Stomach (tissue), 9 donors: ENCODE data around the gene SPATS2. TPM values are rescaled to one million over a fixed set of nuclear protein-coding genes. Genes with fewer than 3 reads are reported as not detected.

Source experiments
- DNase-seq, 2 donors: peaks; one replicate each; pipeline versions ENCODE4 v3.0.0 to v3.0.0-alpha.2; 2013 to 2019
- H3K27ac ChIP-seq, 5 donors: fragments of 200-600 bp in 4 of 5; sonication (generic) in 4 of 5; one replicate each; pipeline ENCODE4 v1.5.1; 2013 to 2019; ENCODE audit warnings: mild to moderate bottlenecking in 1 of 5, moderate library complexity in 1 of 5
- H3K27me3 ChIP-seq, 3 donors: fragments of 200-600 bp; sonication (generic); one replicate each; pipeline ENCODE4 v1.5.1; 2017 to 2019; ENCODE audit warnings: mixed run types in 1 of 3
- H3K36me3 ChIP-seq, 4 donors: fragments of 200-600 bp; sonication (generic); 1 replicate in 3 of 4; 2 replicates in 1 of 4; pipeline ENCODE4 v1.5.1; 2016 to 2019
- H3K4me1 ChIP-seq, 4 donors: fragments of 200-600 bp; sonication (generic); one replicate each; pipeline ENCODE4 v1.5.1; 2016 to 2019
- H3K4me3 ChIP-seq, 4 donors: fragments of 200-600 bp; sonication (generic) in 3 of 4; one replicate each; pipeline ENCODE4 v1.5.1; 2016 to 2019; ENCODE audit warnings: mild to moderate bottlenecking in 1 of 4
- H3K9me3 ChIP-seq, 4 donors: fragments of 200-600 bp; sonication (generic); one replicate each; pipeline ENCODE4 v1.5.1; 2016 to 2019
- EP300 ChIP-seq: sonication (generic); formaldehyde crosslinking; IDR thresholded peaks from one replicate; pipeline ENCODE4 v1.6.1; 2017; ENCODE audit warnings: antibody characterized with exemption
- POLR2A ChIP-seq, 4 donors: fragments of 450-650 bp; IDR thresholded peaks; one replicate each; pipeline ENCODE4 v1.6.1; 2016; ENCODE audit warnings: antibody characterized with exemption in 4 of 4, control low read depth in 2 of 4, mild to moderate bottlenecking in 1 of 4, moderate library complexity in 1 of 4
- POLR2AphosphoS5 ChIP-seq, 3 donors: sonication (generic); formaldehyde crosslinking; IDR thresholded peaks; one replicate each; pipeline ENCODE4 v1.6.1; 2016; ENCODE audit warnings: antibody characterized with exemption in 3 of 3
- WGBS, 5 donors: extraction: QIAGEN DNeasy Blood & Tissue Kit in 3 of 5; methylation state at CpG; one replicate each; pipeline versions ENCODE4 v1.1.5 to v1.1.7; 2013 to 2018; 5-methylcytosine and 5-hydroxymethylcytosine counted together
- intact Hi-C: fragments of 100-400 bp; cut with DNase I; formaldehyde crosslinking; loops from one replicate; pipeline ENCODE4 v1.15.1; 2023; ENCODE audit warnings: low total_unique reads
- polyA plus RNA-seq, 3 donors: library from polyadenylated mRNA; stranded (reverse); fragments of 200-250 nt; gene quantifications; one replicate each; pipeline ENCODE4 v1.2.3, GENCODE V29; 2013
- total RNA-seq, 5 donors: library from RNA; depleted of rRNA; stranded (reverse); fragments of >200 nt; gene quantifications; one replicate each; pipeline versions ENCODE4 v1.1.0 to v1.2.3, GENCODE V29; 2014 to 2016
- TF ChIP-seq, protein P1 (sequence below), 7 experiments: fragments of 450-650 bp in 4 of 7; fragments of 200-600 bp in 3 of 7; sonication (generic) in 3 of 7; IDR thresholded peaks; one replicate each; pipeline ENCODE4 v1.5.1; 2016 to 2019; ENCODE audit warnings: antibody characterized with exemption in 7 of 7, control low read depth in 2 of 7, mild to moderate bottlenecking in 1 of 7
- donor health status: healthy with polysubstance abuse.
- donor health status: Bipolar disorder and iron deficiency.
- donor health status: healthy.

SPATS2 gene
- total and polyA plus RNA-seq, 8 donors = 8.0 to 194 (median 17.8) TPM

DNA sequence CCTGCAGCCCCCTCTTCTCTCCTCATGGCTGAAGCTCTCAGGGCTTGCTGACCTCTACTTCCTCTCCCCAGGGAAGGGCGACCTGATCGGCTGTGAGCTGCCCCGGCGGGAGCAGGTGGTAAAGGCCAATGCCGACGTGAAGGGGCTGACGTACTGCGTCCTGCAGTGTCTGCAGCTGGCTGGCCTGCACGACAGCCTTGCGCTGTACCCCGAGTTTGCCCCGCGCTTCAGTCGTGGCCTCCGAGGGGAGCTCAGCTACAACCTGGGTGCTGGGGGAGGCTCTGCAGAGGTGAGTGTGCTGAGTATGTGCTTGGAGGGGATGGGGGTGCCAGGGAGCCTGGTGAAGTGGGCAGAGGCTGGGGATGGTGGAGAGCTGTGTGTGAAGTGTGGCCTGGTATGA, 187.0 kb downstream of the SPATS2 start:
- Histone ChIP-seq H3K27ac (no peak overlapping the region), H3K9me3 (no peaks in the 10 kb centered on the region), H3K36me3 (peaks cover 17 to 37% (median 34%) of the 10 kb centered on the region in 4 donors), H3K27me3 (peaks cover 0 to 12% (median 8%) of the 10 kb centered on the region in 3 donors), H3K4me1 (peaks cover under 1 to 5% (median 3%) of the 10 kb centered on the region in 4 donors), H3K4me3 (no peak overlapping the region)
- TF ChIP-seq POLR2AphosphoS5 (IDR thresholded peaks at IDR 0.05) (no peak), EP300 (no peak), POLR2A (IDR thresholded peaks at IDR 0.05) (no peak)
- TF ChIP-seq, protein P1, sequence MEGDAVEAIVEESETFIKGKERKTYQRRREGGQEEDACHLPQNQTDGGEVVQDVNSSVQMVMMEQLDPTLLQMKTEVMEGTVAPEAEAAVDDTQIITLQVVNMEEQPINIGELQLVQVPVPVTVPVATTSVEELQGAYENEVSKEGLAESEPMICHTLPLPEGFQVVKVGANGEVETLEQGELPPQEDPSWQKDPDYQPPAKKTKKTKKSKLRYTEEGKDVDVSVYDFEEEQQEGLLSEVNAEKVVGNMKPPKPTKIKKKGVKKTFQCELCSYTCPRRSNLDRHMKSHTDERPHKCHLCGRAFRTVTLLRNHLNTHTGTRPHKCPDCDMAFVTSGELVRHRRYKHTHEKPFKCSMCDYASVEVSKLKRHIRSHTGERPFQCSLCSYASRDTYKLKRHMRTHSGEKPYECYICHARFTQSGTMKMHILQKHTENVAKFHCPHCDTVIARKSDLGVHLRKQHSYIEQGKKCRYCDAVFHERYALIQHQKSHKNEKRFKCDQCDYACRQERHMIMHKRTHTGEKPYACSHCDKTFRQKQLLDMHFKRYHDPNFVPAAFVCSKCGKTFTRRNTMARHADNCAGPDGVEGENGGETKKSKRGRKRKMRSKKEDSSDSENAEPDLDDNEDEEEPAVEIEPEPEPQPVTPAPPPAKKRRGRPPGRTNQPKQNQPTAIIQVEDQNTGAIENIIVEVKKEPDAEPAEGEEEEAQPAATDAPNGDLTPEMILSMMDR (IDR thresholded peaks at IDR 0.05) = no peak
- intact Hi-C loops = no loop called here
- no peak for DNase-seq
- 71 to 81% (median 76%) methylated on average over 14 to 15 of the region's 15 CpGs for WGBS, 5 donors

DNA sequence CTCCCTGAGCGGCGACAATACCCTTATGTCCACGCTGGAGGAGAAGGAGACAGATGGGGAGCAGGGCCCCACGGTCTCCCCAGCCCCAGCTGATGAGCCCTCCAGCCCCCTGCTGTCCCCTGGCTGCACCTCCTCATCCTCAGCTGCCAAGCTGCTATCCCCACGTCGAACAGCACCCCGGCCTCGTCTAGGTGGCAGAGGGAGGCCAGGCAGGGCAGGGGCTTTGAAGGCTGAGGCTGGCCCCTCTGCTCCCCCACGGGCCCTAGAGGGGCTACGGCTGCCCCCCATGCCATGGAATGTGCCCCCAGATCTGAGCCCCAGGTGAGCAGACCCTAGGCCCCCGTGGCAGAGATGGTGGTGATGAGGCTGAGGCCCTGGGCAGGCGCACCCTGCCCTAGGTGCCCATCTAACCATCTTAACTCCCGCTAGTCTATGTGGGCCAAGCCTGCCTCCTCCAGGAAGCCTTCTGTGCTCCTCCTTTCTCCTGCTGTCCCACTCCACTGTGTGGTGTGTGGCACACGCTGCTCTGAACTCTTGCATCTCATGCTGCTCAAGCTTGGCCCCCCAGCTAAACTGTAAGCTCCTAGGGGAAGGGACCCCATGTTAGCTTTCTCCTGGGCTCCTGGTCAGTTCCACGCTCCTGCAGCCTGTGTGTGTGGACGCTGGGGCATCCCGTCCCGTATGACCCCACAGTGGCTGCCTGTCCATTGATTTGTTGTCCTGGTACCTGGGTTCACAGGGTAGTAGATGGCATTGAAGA, 188.5 kb downstream of the SPATS2 start:
- WGBS, 5 donors = 76 to 91% (median 83%) methylated on average over 14 to 18 of the region's 18 CpGs
- Histone ChIP-seq H3K9me3 (no peaks in the 10 kb centered on the region), H3K4me3 (no peak overlapping the region), H3K27ac (no peak overlapping the region), H3K4me1 (no peaks in the 10 kb centered on the region), H3K27me3 (no peaks in the 10 kb centered on the region), H3K36me3 (peaks cover 30 to 53% (median 50%) of the 10 kb centered on the region in 4 donors)
- no peak for DNase-seq
- no peak for TF ChIP-seq POLR2A (IDR thresholded peaks at IDR 0.05)
- TF ChIP-seq, protein P1 (IDR thresholded peaks at IDR 0.05) = no peak
- no peak for TF ChIP-seq POLR2AphosphoS5 (IDR thresholded peaks at IDR 0.05)
- TF ChIP-seq EP300 = no peak
- intact Hi-C loops = no loop called here

DNA sequence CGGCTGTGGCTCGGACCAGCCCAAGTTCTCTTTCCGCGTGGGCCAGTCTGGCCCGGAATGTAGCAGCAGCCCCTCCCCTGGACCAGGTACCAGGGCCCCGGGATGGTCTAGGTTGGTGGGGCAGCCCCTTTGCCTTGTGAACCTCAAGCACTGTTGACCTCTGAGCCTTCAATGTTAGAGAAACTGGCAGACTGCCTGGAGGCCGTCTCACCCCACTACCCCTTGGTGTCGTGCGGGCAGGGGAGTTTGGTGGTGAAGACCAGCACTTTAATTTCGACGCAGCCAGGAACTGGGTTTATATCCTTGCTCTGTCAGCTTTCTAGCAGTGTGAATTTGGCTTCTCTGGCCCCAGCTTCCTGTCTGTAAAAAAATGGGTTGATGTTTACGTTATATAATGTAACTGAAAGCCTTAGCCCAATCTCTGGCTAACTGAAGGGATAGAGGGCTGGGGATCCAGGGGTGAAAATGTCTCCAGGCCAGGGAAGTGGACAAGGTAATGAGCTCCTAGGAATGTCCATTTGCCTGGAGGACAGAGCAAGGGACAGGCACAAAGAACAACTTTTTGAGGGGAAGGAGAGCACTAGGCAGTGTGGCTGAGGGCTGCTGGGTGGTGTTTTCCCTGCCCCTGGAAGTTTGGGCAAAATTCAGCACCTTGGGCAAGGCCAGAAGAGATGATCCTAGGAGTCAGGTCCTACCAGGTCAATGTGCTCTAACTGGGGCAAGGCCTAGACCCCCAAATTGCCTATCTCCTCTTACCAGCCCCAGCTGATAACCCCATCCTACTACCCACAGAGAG, 189.3 kb downstream of the SPATS2 start:
- Histone ChIP-seq H3K4me3 (no peak overlapping the region), H3K4me1 (no peaks in the 10 kb centered on the region), H3K9me3 (no peaks in the 10 kb centered on the region), H3K36me3 (peaks cover 37 to 60% (median 58%) of the 10 kb centered on the region in 4 donors), H3K27ac (no peak overlapping the region), H3K27me3 (no peaks in the 10 kb centered on the region)
- no peak for TF ChIP-seq POLR2AphosphoS5 (IDR thresholded peaks at IDR 0.05)
- TF ChIP-seq, protein P1 (IDR thresholded peaks at IDR 0.05) = no peak
- TF ChIP-seq POLR2A (IDR thresholded peaks at IDR 0.05) = no peak
- no peak for TF ChIP-seq EP300
- DNase-seq = no peak
- intact Hi-C loops = no loop called here
- WGBS, 5 donors = 69 to 80% (median 78%) methylated on average over 12 of the region's 12 CpGs

DNA sequence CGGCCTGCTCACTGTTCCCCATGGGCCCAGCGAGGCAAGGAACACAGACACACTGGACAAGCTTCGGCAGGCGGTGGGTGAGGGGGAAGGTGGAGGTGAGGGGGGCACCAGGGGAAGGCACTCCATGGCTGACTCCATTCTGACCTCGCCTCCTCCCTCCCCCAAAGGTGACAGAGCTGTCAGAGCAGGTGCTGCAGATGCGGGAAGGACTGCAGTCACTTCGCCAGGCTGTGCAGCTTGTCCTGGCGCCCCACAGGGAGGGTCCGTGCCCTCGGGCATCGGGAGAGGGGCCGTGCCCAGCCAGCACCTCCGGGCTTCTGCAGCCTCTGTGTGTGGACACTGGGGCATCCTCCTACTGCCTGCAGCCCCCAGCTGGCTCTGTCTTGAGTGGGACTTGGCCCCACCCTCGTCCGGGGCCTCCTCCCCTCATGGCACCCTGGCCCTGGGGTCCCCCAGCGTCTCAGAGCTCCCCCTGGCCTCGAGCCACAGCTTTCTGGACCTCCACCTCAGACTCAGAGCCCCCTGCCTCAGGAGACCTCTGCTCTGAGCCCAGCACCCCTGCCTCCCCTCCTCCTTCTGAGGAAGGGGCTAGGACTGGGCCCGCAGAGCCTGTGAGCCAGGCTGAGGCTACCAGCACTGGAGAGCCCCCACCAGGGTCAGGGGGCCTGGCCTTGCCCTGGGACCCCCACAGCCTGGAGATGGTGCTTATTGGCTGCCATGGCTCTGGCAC, 190.1 kb downstream of the SPATS2 start:
- no peak overlapping the region for H3K4me3 ChIP-seq
- no peaks in the 10 kb centered on the region for H3K4me1 ChIP-seq
- no peaks in the 10 kb centered on the region for H3K9me3 ChIP-seq
- H3K27ac ChIP-seq = no peak overlapping the region
- TF ChIP-seq, protein P1 (IDR thresholded peaks at IDR 0.05) = no peak
- TF ChIP-seq POLR2AphosphoS5 (IDR thresholded peaks at IDR 0.05) = no peak
- TF ChIP-seq POLR2A (IDR thresholded peaks at IDR 0.05) = no peak
- TF ChIP-seq EP300 = no peak
- peaks cover 45 to 68% (median 65%) of the 10 kb centered on the region in 4 donors for H3K36me3 ChIP-seq
- intact Hi-C loops = no loop called here
- no peak for DNase-seq
- no peaks in the 10 kb centered on the region for H3K27me3 ChIP-seq
- WGBS, 5 donors = 77 to 92% (median 89%) methylated on average over 11 to 18 of the region's 18 CpGs
